ENCODE measurements around the gene HDAC8.
"Not testable (repeated sequence)": the region's sequence is repeated elsewhere in the genome, so short reads cannot be mapped to it uniquely, and the experiment has no call there.

HDAC8 gene

DNA sequence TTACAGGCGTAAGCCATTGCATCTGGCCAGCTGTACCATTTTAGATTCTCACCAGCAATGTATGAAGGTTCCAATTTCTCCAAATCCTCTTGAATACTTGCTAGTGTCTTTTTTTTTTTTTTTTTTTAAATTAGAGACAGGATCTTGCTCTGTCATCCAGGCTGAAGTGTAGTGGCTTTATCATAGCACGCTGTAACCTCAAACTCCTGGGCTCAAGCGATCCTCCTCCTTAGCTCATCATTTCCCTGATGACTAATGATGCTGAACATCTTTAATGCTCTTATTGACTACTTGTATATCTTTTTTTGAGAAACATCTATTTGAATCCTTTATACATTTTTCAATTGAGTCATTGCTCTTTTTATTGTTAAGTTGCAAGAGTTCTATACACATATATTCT lies 40.3 kb downstream of the HDAC8 start:
- DNase-seq (ENCODE audit: low read depth in 2 of 2), result peak in 1 of 2 donors; percentile 39
- TF ChIP-seq, protein P1, sequence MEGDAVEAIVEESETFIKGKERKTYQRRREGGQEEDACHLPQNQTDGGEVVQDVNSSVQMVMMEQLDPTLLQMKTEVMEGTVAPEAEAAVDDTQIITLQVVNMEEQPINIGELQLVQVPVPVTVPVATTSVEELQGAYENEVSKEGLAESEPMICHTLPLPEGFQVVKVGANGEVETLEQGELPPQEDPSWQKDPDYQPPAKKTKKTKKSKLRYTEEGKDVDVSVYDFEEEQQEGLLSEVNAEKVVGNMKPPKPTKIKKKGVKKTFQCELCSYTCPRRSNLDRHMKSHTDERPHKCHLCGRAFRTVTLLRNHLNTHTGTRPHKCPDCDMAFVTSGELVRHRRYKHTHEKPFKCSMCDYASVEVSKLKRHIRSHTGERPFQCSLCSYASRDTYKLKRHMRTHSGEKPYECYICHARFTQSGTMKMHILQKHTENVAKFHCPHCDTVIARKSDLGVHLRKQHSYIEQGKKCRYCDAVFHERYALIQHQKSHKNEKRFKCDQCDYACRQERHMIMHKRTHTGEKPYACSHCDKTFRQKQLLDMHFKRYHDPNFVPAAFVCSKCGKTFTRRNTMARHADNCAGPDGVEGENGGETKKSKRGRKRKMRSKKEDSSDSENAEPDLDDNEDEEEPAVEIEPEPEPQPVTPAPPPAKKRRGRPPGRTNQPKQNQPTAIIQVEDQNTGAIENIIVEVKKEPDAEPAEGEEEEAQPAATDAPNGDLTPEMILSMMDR (IDR thresholded peaks at IDR 0.05; ENCODE audit: low read depth, low read length), result no peak
- H3K4me3 ChIP-seq (replicated peaks in 1 of 2; ENCODE audit: low read depth in 2 of 2, low read length in 2 of 2), result no peak overlapping the region

DNA sequence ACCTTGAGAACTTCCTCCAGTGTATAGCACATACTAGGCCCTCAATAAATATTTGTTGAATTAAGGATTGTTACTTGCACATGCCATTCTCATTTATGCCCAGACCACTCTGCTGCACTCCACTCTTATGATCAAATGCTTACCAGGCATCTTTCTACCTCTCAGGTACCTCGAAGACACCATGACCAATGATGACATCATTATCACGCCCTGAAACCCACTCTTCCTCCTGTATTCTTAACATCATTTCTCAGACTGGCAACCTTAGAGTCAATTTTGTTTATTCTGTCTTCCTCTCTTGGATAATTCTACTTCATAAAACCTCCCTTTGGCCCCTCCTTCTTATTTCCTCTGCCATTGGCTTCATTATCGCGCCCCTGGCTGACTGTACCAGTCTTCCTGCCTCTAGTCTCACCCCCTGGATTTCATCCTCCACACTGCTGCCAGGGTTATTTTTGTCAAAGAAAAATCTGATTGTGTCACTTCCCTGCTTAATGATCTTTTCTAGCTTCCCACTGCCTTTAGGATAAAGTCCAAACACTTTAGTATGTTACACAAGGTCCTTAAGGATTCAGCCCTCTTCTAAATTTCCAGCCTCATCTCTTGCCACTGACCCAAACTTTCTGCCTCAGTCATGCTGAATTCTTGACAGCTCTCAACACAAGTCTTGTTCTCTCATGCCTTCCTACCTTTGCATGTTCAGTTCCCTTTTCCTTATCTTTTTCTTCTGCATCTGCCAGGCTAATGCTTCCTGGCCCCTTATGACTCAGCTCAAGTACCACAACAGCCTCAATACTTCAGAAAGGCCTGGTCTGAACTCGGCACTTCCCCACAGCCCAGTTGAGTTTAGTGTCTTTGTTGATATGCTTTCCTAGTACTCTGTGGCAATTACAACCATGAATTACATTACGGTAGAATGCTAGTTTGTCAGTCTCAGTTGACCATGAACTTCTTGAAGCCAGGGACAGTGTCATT lies 45.8 kb downstream of the HDAC8 start:
- TF ChIP-seq, protein P1 (IDR thresholded peaks at IDR 0.05; ENCODE audit: low read depth, low read length), result no peak
- peak; percentile 6 to 45 for DNase-seq (ENCODE audit: low read depth in 2 of 2)
- no peak overlapping the region for H3K4me3 ChIP-seq (replicated peaks in 1 of 2; ENCODE audit: low read depth in 2 of 2, low read length in 2 of 2)

DNA sequence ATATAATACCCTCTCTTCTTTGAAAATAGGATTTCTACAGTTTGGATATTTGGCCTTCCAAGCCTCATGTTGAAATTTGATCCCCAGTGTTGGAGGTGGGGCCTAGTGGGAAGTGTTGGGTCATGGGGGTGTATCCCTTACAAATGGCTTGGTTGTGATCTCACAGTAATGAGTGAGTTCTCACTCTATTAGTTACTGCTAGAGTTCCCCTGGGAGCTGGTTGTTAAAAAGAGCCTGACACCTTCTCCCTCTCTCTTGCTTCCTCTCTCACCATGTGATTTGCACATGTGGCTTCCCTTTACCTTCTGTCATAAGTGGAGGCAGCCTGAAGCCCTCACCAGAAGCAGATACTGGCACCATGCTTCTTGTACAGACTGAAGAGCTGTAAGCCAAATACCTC lies 73.9 kb downstream of the HDAC8 start:
- DNase-seq (ENCODE audit: low read depth in 2 of 2), result peak; percentile 2 to 5
- H3K4me3 ChIP-seq (replicated peaks in 1 of 2; ENCODE audit: low read depth in 2 of 2, low read length in 2 of 2), result no peak overlapping the region
- TF ChIP-seq, protein P1 (IDR thresholded peaks at IDR 0.05; ENCODE audit: low read depth, low read length), result no peak

DNA sequence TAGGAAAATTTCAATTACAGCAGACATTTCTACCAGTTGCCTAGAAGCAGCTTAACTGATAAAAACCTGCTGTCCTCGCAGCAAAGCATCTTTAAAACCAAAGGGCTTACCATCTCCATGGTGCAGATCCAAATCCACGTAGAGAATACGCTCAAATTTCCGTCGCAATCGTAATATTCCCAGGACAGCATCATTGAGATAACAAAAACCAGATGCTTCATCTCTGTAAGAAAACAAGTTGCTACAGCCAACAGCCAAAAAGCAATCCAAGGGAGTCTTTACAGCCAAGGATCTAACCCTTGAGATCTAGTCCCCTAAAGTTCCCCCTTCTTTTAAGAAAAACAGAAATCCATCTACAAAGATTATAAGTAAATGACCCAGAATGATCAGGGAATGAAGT lies 77.6 kb downstream of the HDAC8 start:
- peak in 1 of 2 donors; percentile 12 for DNase-seq (ENCODE audit: low read depth in 2 of 2)
- no peak overlapping the region for H3K4me3 ChIP-seq (replicated peaks in 1 of 2; ENCODE audit: low read depth in 2 of 2, low read length in 2 of 2)
- TF ChIP-seq, protein P1 (IDR thresholded peaks at IDR 0.05; ENCODE audit: low read depth, low read length), result no peak

DNA sequence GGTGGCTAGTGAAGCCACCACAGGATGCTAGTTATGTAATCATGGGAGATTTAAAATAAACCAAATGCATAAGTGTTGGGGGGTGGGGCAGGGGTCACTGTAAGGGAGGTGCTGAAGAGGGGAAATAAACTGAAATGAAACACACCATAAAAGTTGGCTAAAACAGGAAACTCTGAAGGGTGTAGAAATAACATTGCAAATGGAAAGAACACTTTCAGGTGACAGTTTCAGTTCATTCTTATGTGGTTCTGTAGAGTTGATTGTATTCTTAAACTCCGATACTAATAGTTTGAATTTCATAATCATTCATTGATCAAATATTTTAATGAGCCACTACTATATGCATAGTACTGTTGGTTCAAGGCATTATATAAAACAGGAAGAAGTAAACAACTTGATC lies 80.1 kb downstream of the HDAC8 start:
- H3K4me3 ChIP-seq (replicated peaks in 1 of 2; ENCODE audit: low read depth in 2 of 2, low read length in 2 of 2), result no peak overlapping the region

DNA sequence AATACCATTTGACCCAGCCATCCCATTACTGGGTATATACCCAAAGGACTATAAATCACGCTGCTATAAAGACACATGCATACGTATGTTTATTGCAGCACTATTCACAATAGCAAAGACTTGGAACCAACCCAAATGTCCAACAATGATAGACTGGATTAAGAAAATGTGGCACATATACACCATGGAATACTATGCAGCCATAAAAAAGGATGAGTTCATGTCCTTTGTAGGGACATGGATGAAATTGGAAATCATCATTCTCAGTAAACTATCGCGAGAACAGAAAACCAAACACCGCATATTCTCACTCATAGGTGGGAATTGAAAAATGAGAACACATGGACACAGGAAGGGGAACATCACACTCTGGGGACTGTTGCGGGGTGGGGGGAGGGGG lies 82.4 kb downstream of the HDAC8 start:
- not testable (repeated sequence) for DNase-seq (ENCODE audit: low read depth in 2 of 2); H3K4me3 ChIP-seq (replicated peaks in 1 of 2; ENCODE audit: low read depth in 2 of 2, low read length in 2 of 2)

More for the DNA sequence above, 80.1 kb downstream of the HDAC8 start:
- no peak for DNase-seq (ENCODE audit: low read depth in 2 of 2)
- TF ChIP-seq, protein P1 (IDR thresholded peaks at IDR 0.05; ENCODE audit: low read depth, low read length), result no peak

DNA sequence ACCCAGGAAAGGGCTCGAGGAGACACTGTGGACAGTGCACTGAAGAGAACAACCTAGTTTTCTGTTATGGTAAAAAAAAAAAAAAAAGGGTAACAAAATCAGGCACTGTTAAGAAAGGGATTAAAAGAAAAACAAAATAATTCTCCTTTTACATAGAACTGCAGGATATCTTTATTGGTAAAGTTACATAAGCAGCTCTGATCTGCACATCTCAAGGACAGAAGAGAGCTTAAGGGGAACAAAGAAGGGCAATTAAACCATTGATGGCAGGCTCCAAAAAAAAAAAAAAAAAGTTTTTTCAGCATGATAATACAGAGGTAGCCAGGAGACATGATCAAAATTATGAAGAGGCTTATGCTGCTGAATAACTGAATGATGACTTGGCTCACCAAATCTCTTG lies 85.0 kb downstream of the HDAC8 start:
- H3K4me3 ChIP-seq (replicated peaks in 1 of 2; ENCODE audit: low read depth in 2 of 2, low read length in 2 of 2), result no peak overlapping the region
- TF ChIP-seq, protein P1 (IDR thresholded peaks at IDR 0.05; ENCODE audit: low read depth, low read length), result no peak
- no peak for DNase-seq (ENCODE audit: low read depth in 2 of 2)

Data from cardiac fibroblast (primary cell).